Stimulated activated naive CD8-positive, alpha-beta T cell treated with anti-CD3 and anti-CD28 coated beads, Interleukin-15, Interleukin-2, amounts not matched to agents 100 ng/mL and 50 ng/mL, for 24 hours (primary cell): ENCODE results near the gene TBC1D26.
"Not testable (repeated sequence)": the region's sequence is repeated elsewhere in the genome, so short reads cannot be mapped to it uniquely, and the experiment has no call there.

Source experiments
- H3K27ac Mint-ChIP-seq: one replicate; pipeline ENCODE4 v1.8.0; 2021; ENCODE audit warnings: mild to moderate bottlenecking, mixed read lengths
- H3K27me3 Mint-ChIP-seq: one replicate; pipeline ENCODE4 v1.8.0; 2021; ENCODE audit warnings: mixed read lengths
- H3K36me3 Mint-ChIP-seq: one replicate; pipeline ENCODE4 v1.8.0; 2021; ENCODE audit warnings: low read depth, mixed read lengths
- H3K4me1 Mint-ChIP-seq: one replicate; pipeline ENCODE4 v1.8.0; 2021; ENCODE audit warnings: low read depth, mixed read lengths
- H3K4me3 Mint-ChIP-seq: one replicate; pipeline ENCODE4 v1.8.0; 2021; ENCODE audit warnings: mild to moderate bottlenecking, mixed read lengths
- H3K9me3 Mint-ChIP-seq: one replicate; pipeline ENCODE4 v1.8.0; 2021; ENCODE audit warnings: mixed read lengths

TBC1D26 gene

DNA sequence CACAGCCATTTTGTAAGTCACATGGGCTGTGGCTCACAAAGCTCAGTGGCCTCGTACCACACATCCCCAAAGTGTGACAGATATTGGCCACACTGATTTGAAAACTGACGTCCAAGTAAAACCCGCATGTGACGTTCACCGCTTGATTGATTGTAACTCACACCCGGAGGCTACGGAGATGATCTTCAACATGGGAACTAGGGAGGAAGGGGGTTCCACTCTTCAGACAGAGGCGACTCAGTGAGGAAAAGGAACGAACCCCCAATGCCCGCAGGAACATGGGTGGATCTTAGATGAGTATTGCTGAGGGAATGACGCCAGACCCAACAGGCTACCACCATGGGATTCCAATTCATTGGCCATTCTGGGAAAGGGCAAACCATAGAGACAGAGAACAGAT, 7.2 kb downstream of the TBC1D26 start:
- H3K4me1 Mint-ChIP-seq, H3K9me3 Mint-ChIP-seq, H3K27ac Mint-ChIP-seq, H3K27me3 Mint-ChIP-seq, H3K4me3 Mint-ChIP-seq, H3K36me3 Mint-ChIP-seq: not testable (repeated sequence)

DNA sequence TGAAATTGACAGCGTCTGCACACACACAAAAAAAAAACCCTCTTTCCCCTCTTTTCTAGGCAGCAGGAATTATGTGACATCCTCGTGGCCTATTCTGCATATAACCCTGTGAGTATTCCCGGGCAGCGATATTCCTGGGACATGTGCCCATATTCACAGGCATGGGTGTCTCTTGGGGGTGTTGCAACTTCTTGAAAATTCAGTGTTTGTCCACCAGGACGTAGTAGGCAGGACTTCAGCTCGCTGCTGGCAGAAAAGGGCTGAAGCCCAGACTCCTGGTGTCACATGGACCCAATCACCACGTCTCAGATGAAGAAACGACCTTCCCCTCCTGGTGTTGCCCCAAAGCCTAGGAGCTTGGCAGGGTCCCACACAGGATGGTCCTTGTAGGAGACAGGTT, 8.0 kb downstream of the TBC1D26 start:
- not testable (repeated sequence) for H3K36me3 Mint-ChIP-seq, H3K27me3 Mint-ChIP-seq

DNA sequence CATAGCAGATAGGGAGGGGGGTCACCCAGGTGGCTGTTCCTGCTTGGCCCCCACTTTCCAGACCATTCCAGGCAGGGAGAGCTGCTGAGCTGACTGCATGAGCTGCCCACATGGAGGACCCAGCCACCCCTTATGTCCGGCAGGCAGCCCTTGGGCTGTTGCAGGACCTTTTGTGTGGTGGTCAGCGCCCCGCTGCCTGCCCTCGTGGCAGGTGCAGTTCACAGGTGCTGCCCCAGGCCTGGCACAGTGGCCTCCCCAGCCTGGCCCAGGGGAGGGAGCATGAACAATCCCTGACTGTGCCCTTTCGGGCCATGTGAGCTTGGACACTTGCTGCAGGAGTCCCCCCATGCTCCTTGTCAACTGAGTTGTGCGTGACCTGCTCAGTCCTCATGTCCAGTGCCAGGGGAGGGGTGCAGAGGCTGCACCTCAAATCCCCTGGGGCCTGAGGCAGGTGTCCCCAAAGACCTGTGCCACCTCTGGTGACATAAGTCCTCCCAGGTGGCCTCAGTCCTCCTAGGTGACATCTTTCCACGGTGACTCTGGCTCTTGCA, 8.6 kb downstream of the TBC1D26 start:
- H3K4me3 Mint-ChIP-seq = no peak overlapping the region
- H3K4me1 Mint-ChIP-seq = no peaks in the 10 kb centered on the region
- H3K27ac Mint-ChIP-seq = no peak overlapping the region
- H3K9me3 Mint-ChIP-seq = no peaks in the 10 kb centered on the region
- H3K27me3 Mint-ChIP-seq = peaks cover 3% of the 10 kb centered on the region
- no peaks in the 10 kb centered on the region for H3K36me3 Mint-ChIP-seq

More for the DNA sequence above, 8.0 kb downstream of the TBC1D26 start:
- not testable (repeated sequence) for H3K4me3 Mint-ChIP-seq, H3K27ac Mint-ChIP-seq, H3K9me3 Mint-ChIP-seq, H3K4me1 Mint-ChIP-seq

DNA sequence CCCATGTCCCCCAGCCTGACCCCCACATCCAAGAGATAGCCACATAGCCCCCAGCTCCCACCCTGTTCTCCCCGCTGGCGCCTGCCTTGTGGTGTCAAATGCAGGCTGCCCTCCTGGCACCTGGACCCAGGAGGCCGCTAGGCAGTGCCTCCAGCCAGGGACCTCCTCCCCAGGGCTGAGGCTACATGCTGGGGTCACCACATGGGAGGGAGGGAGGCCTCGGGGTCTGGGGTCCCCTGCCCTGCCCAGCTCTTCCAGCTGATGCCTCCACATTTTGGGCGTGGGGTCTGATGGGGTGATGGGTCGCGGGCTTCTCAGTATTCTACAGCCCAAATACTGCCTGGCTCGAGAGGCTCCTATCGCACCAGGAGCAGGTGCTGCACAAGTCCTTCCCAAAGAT, 9.5 kb downstream of the TBC1D26 start:
- no peak overlapping the region for H3K4me3 Mint-ChIP-seq
- peaks cover 7% of the 10 kb centered on the region for H3K27me3 Mint-ChIP-seq
- no peak overlapping the region for H3K27ac Mint-ChIP-seq
- no peaks in the 10 kb centered on the region for H3K9me3 Mint-ChIP-seq
- no peaks in the 10 kb centered on the region for H3K36me3 Mint-ChIP-seq
- no peaks in the 10 kb centered on the region for H3K4me1 Mint-ChIP-seq

DNA sequence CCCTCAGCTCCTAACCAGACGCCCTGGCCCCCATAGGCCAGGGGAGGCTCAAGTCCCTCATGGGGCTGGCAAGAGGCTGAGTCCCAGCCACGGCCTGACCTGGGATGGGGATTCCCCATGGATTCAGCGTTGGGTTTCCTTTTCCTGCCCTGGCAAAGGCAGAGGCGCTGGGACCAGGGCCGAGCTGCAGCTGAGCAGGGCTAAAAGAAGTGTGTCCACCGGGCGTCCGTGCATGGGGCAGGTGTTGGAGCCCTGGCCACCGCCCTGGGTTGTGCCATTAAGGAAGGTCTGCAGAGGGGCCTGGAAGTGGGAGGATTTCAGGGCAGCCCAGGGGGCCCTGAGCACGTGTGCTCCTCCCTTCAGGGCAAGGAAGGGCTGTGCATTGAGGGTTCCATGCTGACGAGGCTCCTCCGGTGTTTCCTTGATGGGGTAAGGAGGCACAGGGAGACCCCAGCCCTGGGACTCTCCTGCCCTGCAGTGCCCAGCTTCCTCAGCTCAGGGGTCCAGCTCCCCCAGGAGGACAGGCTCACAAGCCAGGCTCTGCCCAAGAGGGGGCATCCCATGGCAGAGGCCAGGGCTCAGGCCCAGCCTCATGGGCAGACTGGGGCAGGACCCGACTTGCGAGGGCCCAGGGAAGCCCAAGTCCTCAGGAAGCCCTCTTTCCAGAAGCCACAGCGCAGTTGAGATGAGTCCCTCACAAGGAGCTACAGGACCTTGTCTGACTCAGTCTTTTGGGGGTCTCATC, 10.1 kb downstream of the TBC1D26 start:
- Mint-ChIP-seq H3K36me3 (no peaks in the 10 kb centered on the region), H3K9me3 (no peaks in the 10 kb centered on the region), H3K4me1 (no peaks in the 10 kb centered on the region), H3K27ac (no peak overlapping the region), H3K27me3 (peaks cover 9% of the 10 kb centered on the region), H3K4me3 (no peak overlapping the region)

DNA sequence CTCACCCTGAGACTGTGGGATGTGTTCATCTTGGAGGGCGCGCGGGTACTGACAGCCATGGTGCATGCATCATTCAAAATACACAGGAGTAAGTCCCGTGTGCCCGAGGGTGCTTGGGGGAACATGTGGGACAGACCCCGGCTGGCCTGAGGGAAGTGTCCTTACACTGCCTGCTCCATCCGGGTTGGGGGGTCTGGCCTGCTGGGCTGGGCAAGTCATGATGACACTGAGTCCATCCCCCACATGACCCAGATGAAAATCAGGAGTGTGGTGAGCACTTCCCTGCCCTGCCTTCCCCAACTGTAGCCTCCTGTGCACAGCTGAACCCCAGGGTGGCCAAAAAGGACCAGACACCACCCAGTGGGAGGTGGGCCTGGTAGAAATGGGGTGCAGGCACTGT, 10.8 kb downstream of the TBC1D26 start:
- no peaks in the 10 kb centered on the region for H3K36me3 Mint-ChIP-seq
- no peak overlapping the region for H3K27ac Mint-ChIP-seq

DNA sequence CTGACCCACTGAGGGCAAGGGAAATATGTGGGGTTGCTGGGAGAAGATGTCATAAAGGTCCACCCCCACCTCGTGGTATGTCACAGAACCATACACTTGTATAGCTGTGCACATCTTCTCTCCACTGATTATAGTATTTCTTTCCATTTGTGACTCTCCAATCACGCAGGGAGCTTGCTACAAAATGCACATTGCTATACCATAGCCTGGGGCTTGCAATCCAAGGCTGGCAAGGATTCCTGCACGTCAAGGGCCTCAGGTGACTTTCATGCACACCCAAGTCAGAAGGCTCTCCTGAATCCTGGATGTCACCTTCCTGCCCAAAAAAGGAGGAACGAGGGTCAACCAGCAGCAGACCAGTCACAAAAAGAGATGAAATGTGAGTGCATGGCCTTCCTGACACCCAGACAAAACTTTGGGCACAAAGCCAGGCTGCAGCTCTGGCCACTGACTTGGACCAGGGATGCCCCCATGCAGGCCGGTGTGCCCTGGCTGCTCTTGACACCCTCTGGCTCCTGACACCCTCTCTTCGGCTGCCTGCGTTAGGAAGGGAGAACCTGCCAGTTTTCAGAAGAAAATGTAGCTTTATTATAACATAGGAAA, 12.1 kb downstream of the TBC1D26 start:
- Mint-ChIP-seq H3K4me1 (no peaks in the 10 kb centered on the region), H3K27ac (no peak overlapping the region), H3K4me3 (no peak overlapping the region), H3K27me3 (peaks cover 9% of the 10 kb centered on the region), H3K9me3 (no peaks in the 10 kb centered on the region), H3K36me3 (no peaks in the 10 kb centered on the region)

More for the DNA sequence above, 10.8 kb downstream of the TBC1D26 start:
- no peaks in the 10 kb centered on the region for H3K9me3 Mint-ChIP-seq
- H3K27me3 Mint-ChIP-seq = peaks cover 9% of the 10 kb centered on the region
- H3K4me1 Mint-ChIP-seq = no peaks in the 10 kb centered on the region
- H3K4me3 Mint-ChIP-seq = no peak overlapping the region

DNA sequence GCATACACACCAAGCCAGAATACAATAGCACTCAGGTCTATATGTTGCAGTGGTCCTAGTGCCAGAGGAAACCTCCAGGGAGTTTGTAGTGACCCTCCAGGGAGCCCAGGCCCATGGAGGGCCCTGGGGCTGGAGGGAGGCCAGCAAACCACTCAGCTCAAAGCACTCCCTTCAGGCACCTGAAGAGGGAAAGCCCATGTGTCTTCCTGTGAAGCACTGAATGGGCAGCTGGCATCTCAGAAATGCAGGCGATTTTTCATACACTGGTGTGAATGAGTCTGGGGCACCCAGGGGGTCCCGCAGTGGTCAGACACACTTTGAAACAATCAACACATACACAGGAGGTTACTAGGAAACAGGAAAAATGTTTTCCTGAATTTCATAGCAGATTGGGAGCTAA, 12.8 kb downstream of the TBC1D26 start:
- H3K36me3 Mint-ChIP-seq = no peaks in the 10 kb centered on the region
- H3K9me3 Mint-ChIP-seq = no peaks in the 10 kb centered on the region
- no peak overlapping the region for H3K27ac Mint-ChIP-seq
- no peaks in the 10 kb centered on the region for H3K4me1 Mint-ChIP-seq
- H3K27me3 Mint-ChIP-seq = peaks cover 6% of the 10 kb centered on the region
- H3K4me3 Mint-ChIP-seq = no peak overlapping the region

DNA sequence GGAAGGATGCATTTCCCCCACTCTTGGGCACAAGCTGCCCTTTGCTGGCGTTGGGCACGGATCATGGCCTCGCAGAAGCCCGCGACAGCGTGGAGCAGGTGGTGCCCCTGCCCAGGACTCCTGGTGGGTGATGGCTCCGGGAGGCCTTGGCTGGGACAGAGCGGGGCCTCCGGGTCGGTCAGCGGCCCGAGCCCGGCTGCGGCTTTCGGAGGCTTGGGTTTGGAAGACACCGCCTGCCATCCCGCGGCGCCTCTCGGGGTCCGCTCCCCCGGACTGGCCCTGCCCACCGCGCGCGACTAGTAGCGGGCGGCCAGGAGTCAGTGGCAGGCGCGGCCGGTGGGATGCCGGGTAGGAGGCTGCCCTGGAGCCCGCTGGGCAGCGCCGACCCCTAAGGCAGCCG, 17.3 kb downstream of the TBC1D26 start:
- H3K9me3 Mint-ChIP-seq = not testable (repeated sequence)

DNA sequence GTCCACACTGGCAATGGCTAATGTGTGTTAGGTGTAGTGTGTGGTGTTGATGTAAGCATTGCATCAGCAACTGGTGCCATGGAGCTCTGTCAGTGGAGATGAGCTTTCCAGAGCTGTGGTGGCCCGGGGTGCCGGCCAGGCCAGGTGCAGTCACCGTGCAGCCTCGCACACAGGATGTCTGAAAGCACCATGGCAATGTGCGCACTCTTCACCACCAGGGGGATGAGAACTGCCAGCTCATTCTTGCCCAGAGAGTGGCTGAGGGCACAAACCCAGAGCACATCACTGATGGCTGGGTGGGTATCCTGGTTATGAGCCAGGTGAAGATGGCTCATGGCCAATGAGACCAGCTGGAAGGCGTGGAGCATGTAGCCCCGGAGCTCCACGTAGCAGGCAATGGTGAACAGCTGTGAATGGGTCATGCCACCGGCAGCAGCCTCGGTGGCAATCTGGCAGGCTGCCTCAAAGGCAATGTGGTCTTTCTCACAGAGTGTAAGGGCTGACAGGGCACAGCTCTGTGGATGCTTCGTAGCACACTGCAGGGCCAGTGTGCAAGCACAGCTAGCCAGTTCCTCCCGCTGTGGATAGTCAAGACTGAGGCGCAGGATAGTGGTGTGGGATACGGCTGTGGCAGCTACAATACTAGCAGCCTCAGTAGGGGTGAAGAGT, 36.9 kb downstream of the TBC1D26 start:
- not testable (repeated sequence) for H3K27me3 Mint-ChIP-seq, H3K9me3 Mint-ChIP-seq, H3K4me1 Mint-ChIP-seq, H3K4me3 Mint-ChIP-seq, H3K36me3 Mint-ChIP-seq, H3K27ac Mint-ChIP-seq

More for the DNA sequence above, 17.3 kb downstream of the TBC1D26 start:
- H3K36me3 Mint-ChIP-seq, H3K27ac Mint-ChIP-seq, H3K27me3 Mint-ChIP-seq, H3K4me3 Mint-ChIP-seq, H3K4me1 Mint-ChIP-seq: not testable (repeated sequence)

DNA sequence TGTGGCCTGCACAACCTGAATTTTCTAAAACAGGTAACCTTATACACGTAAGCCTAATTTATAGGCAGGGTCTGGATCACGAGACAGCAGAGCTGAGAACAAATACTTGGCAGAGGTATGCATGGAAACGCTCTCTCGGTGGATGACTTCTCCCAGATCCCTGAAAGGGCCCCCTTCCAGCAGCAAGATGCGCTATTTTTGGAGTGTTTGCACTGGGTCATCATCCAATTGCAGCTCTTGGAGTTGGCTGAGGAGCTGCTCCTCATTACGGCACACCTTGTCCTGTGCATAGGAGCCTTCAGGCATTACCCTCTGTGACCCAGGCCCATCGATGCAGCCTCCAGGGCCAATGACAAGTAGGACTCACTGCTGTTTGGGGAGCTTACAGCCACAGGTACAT, 38.6 kb downstream of the TBC1D26 start:
- H3K36me3 Mint-ChIP-seq, H3K4me3 Mint-ChIP-seq, H3K27ac Mint-ChIP-seq, H3K4me1 Mint-ChIP-seq, H3K27me3 Mint-ChIP-seq, H3K9me3 Mint-ChIP-seq: not testable (repeated sequence)

DNA sequence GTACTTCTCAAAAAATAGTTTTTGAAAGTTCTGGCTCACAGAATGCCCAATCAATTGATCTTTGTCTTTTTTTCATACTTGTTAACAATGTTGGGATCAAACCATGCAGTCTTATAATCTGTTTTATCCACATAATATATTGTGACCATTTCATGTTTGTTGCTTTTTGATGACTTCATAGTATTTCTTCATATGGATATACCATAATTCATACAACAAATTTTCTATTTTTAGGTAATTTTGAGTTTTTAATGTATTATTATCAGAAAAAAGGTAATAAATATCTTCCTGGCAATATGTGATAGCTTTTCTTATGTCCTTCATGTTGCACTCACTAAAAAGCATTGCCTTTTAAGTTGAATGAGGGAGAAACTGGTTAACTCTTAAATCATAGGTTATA, 44.8 kb downstream of the TBC1D26 start:
- Mint-ChIP-seq H3K4me1 (peaks cover 4% of the 10 kb centered on the region), H3K27me3 (peaks cover 29% of the 10 kb centered on the region), H3K9me3 (peaks cover 22% of the 10 kb centered on the region), H3K36me3 (peaks cover 7% of the 10 kb centered on the region), H3K27ac (no peak overlapping the region), H3K4me3 (no peak overlapping the region)

DNA sequence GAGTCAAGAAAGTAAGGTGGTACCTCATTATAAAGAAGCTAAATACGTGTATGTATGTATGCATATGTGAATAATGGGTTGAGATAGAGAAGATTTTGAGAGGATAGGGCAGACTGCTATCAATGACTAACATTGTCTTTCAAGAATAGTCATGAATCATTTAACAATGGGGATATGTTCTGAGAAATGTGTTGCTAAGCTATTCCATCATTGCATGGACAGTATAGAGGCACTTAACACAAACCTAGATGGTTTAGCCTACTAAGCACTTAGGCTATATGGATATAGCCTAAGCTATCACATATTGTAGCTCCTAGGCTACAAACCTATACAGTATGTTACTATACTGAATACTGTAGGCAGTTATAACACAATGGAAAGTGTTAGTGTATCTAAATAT, 45.2 kb downstream of the TBC1D26 start:
- Mint-ChIP-seq H3K4me1 (peaks cover 4% of the 10 kb centered on the region), H3K4me3 (no peak overlapping the region), H3K36me3 (peaks cover 7% of the 10 kb centered on the region), H3K9me3 (peaks cover 22% of the 10 kb centered on the region), H3K27ac (no peak overlapping the region), H3K27me3 (peaks cover 33% of the 10 kb centered on the region)

DNA sequence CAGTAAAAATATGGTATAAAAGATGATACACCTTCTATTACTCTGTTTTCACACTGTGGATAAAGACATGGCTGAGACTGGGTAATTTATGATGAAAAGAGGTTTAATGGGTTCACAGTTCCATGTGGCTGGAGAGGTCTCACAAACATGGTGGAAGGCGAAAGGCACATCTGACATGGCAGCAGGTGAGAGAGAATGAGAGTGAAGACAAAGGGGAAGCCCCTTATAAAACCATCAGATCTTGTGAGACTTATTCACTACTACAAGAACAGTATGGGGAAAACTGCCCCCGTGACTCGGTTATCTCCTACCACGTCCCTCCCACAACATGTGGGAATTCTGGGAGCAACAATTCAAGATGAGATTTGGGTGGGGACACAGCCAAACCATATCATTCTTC, 45.6 kb downstream of the TBC1D26 start:
- peaks cover 4% of the 10 kb centered on the region for H3K4me1 Mint-ChIP-seq
- peaks cover 34% of the 10 kb centered on the region for H3K27me3 Mint-ChIP-seq
- H3K27ac Mint-ChIP-seq = no peak overlapping the region
- peaks cover 7% of the 10 kb centered on the region for H3K36me3 Mint-ChIP-seq
- no peak overlapping the region for H3K4me3 Mint-ChIP-seq
- peaks cover 22% of the 10 kb centered on the region for H3K9me3 Mint-ChIP-seq

DNA sequence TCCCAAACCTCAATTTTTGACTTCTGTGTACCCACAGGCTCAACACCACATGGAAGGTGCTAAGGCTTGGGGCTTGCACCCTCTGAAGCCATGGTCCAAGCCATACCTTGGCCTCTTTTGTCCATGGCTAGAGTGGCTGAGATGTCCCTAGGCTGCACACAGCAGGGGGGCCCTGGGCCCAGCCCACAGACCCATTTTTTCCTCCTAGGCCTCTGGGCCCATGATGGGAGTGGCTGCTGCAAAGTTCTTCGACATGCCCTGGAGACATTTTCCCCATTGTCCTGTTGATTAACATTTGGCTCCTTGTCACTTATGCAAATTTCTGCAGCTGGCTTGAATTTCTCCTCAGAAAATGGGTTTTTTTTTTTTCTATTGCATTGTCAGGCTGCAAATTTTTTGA, 47.0 kb downstream of the TBC1D26 start:
- no peak overlapping the region for H3K4me3 Mint-ChIP-seq
- H3K9me3 Mint-ChIP-seq = peaks cover 22% of the 10 kb centered on the region
- H3K36me3 Mint-ChIP-seq = peaks cover 7% of the 10 kb centered on the region
- peaks cover 47% of the 10 kb centered on the region for H3K27me3 Mint-ChIP-seq
- peaks cover 4% of the 10 kb centered on the region for H3K4me1 Mint-ChIP-seq
- no peak overlapping the region for H3K27ac Mint-ChIP-seq
